ENCODE results near the gene MFSD12.

MFSD12 gene

DNA sequence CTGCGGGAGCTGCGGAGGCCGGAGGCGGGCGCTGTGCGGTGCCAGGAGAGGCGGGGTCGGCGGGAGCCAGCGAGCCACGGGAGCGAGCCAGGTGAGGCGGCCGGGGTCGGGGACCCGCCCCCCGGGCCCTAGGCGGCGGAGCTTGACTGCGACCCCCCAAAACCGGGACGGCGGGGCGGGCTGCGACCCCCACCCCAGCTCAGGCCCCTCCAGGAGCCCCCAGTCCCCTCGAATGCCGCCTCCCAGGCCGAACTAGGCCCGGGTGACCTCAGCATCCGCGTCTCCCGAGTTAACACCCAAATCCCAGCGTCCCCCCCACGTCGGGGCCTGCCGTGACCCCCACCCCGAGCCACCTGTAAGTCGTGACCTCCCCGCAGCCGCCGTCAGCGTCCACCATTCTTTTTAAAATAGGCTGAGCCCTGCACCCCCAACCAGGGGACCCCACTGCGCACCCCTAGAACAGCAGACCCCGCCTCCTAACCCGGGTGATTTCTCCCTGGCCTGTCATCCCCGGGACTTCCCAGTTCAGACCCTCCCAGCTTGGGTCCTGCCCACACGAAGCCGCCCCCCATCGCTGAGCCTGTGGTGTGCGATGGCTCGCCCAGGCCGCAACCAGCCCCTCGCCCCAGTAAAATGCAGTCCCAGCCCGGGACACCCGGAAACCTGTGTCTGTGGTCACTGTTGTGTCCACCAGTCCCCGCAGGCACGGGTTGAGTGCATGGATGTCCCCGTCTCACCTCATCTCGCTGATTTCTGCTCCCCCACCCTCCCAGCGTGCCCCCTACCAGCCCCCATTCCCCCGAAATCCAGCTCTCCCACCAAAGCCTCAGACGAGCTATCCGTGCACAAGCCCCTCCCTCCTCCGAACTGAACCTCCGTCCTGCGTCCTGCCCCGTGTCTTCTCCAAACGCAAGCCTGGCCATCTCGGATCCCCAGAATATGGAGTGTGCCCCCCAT is 50.7 kb downstream of the MFSD12 start:
- DNase-seq (ENCODE audit: low spot score) = no peak

GRCh38 chr19:3505598-3506383 is 51.6 kb downstream of the MFSD12 start, which contains the start of gene FZR1:
FZR1 (plus strand) TSS chr19:3506311; CDS start chr19:3522990, 16,679 bp downstream.
- peak; percentile 100 for DNase-seq (ENCODE audit: low spot score)

- DNase-seq (ENCODE audit: low spot score) = no peak
Observed at GRCh38 chr19:3504735-3505134, 52.7 kb downstream of the MFSD12 start.

- DNase-seq (ENCODE audit: low spot score) = no peak
Observed at GRCh38 chr19:3503036-3503572, 54.3 kb downstream of the MFSD12 start.

- no peak for DNase-seq (ENCODE audit: low spot score)
Observed at GRCh38 chr19:3501780-3502179, 55.6 kb downstream of the MFSD12 start.

- DNase-seq (ENCODE audit: low spot score) = peak; percentile 97
Observed at GRCh38 chr19:3500429-3501101, 56.8 kb downstream of the MFSD12 start, which contains the start of gene DOHH. DOHH (minus strand) TSS chr19:3500674; CDS start chr19:3496814, 3,860 bp downstream.

- peak; percentile 41 for DNase-seq (ENCODE audit: low spot score)
Observed at GRCh38 chr19:3499738-3500428, 57.5 kb downstream of the MFSD12 start.

- DNase-seq (ENCODE audit: low spot score) = no peak
Observed at GRCh38 chr19:3497757-3498520, 59.4 kb downstream of the MFSD12 start.

DNA sequence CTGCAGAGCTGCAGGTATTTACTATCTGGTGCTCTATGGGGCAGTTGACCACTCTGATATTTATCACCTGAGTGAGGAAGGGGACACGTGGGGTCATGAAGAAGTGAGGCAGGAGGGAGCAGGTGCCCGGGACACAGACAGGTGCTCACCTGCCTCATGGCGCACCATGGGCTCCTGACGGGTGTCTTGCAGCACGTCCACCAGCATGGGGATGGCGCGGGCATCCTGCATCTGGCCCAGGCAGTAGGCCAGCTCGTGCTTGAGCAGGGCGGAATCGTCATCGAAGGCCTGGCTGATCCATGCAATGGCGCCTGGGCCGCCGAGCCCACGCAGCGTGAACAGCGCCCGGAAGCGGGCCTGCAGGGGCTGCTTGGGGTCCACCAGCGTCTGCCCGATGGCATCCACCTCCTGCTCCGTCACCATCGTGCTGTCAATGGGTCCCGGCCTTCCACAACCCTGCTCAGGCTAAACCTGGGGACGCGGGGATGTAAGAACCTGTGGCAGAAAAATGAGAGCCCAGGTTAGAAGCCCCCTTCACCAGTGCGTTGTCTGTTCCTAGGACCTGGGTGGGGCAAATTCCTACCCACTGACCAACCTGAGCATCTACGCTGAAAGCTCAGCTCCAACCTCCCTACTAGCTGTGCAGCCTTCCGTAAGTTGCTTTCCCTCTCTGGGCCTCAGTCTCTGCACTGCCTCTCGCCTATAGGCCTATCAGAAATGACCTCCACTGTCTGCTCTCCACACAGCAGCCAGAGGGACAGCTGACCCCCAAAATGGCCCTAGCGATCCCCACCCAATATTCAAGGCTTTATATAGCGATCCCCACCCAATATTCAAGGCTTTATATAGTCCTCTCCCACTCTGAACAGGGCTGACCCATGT is 60.8 kb downstream of the MFSD12 start:
- no peak for DNase-seq (ENCODE audit: low spot score)

GRCh38 chr19:3494559-3494958 is 62.8 kb downstream of the MFSD12 start:
- peak; percentile 25 for DNase-seq (ENCODE audit: low spot score)
